Activated CD8-positive, alpha-beta memory T cell treated with anti-CD3 and anti-CD28 coated beads for 36 hours (primary cell): Measurements from ENCODE around the gene TMEM208. TPM values are rescaled to one million over a fixed set of nuclear protein-coding genes. Genes with fewer than 3 reads are reported as not detected.

Experiments
- CTCF ChIA-PET: fragments of 350-600 bp; sonication (Branson Sonifier 250); formaldehyde crosslinking; loops from one replicate; lab custom pipeline; 2021; ENCODE audit warnings: antibody characterized with exemption; lab: Charles Lee
- POLR2A ChIA-PET: fragments of 350-600 bp; sonication (Branson Sonifier 250); formaldehyde crosslinking; loops from one replicate; lab custom pipeline; 2021; ENCODE audit warnings: antibody characterized with exemption; lab: Charles Lee
- total RNA-seq, 2 experiments: library from RNA; stranded (reverse); gene quantifications; one replicate each; pipeline ENCODE4 v1.2.3, GENCODE V29; 2021

Gene TMEM208
- total RNA-seq, 2 experiments from 2014 or later: 61.2 to 61.7 TPM

DNA sequence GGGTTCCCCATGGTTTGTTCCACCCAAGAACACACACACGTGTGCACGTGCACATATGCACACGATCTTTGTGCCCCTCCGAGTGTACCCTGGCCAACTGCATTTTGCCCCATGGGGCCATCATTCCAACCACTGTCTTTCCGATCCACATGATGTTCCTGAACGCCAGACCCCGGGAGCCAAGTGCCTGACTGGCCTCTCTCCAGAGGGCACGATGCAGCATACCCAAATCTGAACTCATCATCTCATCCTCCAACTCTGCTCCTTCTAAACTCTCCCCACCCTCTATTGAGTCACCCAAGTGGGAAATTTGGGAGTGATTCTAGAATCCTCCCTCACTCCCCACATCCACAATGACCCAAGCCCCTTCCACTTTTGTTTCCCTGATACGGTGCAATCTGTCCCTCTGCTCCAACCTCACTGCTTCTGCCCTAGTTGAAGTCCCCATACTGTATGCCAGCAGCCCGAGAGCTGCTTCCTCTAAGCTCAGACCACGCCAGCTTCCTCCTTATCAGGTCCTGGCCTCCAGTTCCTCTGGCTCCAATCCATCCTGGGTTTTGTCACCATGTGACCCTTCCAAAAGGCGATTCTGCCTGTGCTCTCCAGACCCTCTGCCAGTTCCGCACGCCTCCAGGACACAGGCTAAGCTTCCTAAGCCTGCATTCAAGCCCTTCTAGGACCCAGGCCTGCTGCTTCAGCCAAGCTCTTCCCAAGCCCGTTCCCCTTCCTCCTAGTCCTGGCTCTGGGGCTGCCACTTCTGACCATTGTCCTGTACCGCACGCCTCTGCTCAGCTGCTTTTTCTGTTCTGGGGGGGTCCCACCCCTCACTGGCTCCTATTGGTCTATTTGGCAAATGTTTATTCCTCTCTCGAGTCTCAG is 10.1 kb upstream of the TMEM208 start:
- ChIA-PET CTCF (interaction anchor here (1.0 kb wide), 1 partner anchor 80 kb away, joined by 7 read pairs; no protein-coding TSS in a partner anchor), POLR2A (no interaction called here)

DNA sequence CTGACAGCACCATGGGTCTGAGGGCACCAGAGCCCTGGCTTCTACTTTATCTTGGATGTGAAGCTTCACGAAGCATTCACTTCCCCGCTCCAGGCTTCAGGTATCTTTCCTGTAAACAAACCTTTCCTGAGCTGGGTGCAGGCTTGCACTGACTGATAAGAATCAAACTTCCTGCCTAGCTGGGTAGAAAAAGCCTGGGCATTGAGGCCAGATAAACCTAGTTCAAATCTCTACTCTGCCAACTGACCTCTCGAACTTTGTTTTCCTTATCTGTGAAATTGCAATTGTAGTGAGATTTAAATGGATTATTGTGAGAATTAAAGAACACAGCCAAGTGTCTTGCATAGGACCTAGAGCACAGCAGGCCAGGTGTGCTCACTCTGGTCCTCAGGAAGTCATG is 2.9 kb upstream of the TMEM208 start:
- POLR2A ChIA-PET: no interaction called here

GRCh38 chr16:67226295-67226803 is 581 bp upstream of the TMEM208 start:
- CTCF ChIA-PET: interaction anchor here (0.8 to 3.4 kb wide), 5 partner anchors 12 to 52 kb away, joined by 3 to 30 read pairs (median 4); partner anchors contain the start of genes FHOD1 and SLC9A5
- POLR2A ChIA-PET: interaction anchor here (0.8 to 2.3 kb wide), 5 partner anchors 17 to 213 kb away, joined by 3 to 18 read pairs (median 3); partner anchors contain the start of genes FHOD1 and MATCAP1

More for the DNA sequence above, 2.9 kb upstream of the TMEM208 start:
- CTCF ChIA-PET: no interaction called here

DNA sequence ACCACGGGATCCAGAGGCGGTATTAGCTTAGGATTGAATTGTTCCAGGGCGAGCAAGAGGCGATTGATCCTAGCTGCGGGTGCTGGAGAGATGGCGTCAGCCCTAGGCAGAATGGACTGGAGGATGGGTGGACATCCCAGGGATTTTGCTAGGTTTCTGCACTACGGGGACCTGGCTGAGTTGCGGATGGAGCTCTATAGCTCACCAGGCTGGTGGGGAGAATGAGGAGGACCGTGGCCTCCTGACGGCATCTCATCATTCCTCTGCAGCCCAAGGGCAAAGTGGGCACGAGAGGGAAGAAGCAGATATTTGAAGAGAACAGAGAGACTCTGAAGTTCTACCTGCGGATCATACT is 614 bp downstream of the TMEM208 start:
- POLR2A ChIA-PET: interaction anchor here (0.6 to 2.3 kb wide), 5 partner anchors 17 to 663 kb away, joined by 3 to 18 read pairs (median 3); partner anchors contain the start of gene FHOD1
- CTCF ChIA-PET: interaction anchor here (1.6 to 3.4 kb wide), 2 partner anchors 17 to 18 kb away, joined by 4 to 30 read pairs; partner anchors contain the start of genes FHOD1 and SLC9A5

DNA sequence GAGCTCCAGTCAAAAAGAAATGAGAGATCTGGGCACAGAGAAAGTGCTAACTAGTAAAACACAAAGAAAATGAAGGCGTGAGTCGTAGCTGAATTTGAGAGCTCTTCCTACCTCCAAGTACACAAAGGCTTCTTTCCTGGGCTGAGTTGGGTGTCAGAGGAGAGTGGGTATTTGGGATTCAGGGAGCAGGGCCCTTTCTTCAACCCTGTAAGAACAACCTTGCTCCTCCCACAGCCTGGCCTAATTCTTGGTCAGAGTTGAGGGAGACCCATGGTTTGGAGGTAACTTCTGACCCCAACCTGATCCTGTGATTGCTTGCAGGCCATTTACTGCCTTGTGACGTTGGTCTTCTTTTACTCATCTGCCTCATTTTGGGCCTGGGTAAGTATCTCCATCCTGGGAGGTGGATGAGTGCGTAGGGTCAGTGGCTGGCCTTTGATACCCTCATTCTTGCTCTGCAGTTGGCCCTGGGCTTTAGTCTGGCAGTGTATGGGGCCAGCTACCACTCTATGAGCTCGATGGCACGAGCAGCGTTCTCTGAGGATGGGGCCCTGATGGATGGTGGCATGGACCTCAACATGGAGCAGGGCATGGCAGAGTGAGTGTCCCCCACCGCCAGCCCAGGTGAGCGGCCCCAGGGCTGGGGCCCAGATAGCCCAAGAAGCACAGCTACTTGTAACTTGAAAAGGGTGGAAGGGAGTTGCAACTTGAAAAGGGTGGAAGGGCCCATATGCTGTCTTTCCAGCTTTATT is 1.3 kb downstream of the TMEM208 start:
- POLR2A ChIA-PET: interaction anchor here (0.6 to 2.3 kb wide), 6 partner anchors 9 to 663 kb away, joined by 3 to 18 read pairs (median 3); partner anchors contain the start of gene FHOD1
- CTCF ChIA-PET: interaction anchor here (0.6 to 3.4 kb wide), 3 partner anchors 17 to 216 kb away, joined by 3 to 30 read pairs (median 3); partner anchors contain the start of genes FHOD1 and SLC9A5

DNA sequence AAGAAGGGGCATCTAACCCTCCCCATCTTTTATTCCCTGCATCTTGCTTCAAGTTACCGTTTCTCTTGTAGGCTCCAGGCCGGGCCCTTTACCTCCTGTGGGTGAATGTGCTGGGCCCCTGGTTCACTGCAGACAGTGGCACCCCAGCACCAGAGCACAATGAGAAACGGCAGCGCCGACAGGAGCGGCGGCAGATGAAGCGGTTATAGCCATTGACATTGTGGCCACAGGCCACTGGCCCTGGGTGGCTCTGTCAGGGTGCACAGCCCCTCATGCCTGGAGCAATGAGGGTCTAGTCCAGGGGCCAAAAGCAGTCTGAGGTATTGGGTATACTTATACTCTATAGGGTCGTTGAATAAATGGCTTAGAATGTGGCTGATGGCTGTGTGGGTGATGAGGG is 2.0 kb downstream of the TMEM208 start:
- ChIA-PET CTCF (interaction anchor here (0.7 to 3.4 kb wide), 2 partner anchors 16 to 120 kb away, joined by 3 to 30 read pairs; partner anchors contain the start of genes FHOD1 and SLC9A5), POLR2A (interaction anchor here (0.6 to 1.0 kb wide), 3 partner anchors 8 to 104 kb away, joined by 3 read pairs; no protein-coding TSS in a partner anchor)

GRCh38 chr16:67229906-67230808 is 3.2 kb downstream of the TMEM208 start:
- POLR2A ChIA-PET: interaction anchor here (1.0 to 2.7 kb wide), 3 partner anchors 14 to 22 kb away, joined by 3 to 12 read pairs (median 7); no protein-coding TSS in a partner anchor
- CTCF ChIA-PET: no interaction called here

DNA sequence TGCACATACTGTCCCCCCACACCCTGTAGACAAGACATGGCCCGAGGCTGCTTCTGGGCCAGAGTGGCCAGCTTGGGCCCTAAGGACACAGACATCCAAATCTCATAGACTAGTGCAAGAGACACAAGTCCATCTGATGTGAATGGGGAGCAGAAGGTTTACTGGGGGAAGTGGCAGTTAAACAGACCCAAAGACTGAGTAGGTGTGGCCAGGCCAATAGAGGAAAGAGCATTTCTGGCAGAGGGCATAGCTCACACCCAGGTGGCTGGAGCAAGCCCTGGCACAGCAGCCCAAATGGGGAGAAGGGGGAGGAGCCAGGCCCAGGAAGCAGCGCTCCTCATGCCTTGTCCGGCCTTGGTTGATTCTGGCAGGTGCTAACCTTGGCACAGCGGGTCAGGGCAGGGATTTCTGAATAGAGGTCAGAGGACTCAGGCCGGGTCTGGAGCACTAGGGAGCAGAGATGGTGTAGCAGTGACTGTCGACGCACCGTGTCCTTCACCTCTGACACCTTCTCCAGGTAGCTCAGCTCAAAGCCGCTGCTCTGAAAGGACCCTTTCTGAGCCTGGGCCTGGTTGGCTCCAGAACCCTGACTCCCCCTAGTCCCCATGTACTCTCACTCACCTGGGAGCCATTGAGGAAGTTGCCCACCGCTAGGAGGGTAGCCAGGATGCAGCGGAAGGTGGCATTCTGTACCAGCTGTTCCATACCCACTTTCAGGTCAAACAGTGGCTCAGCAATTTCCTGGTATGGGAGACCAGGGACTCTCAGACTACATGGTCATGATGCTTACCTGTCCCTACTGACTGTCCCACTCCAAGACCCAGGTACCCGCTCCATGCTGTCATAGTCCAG is 4.1 kb downstream of the TMEM208 start:
- ChIA-PET POLR2A (interaction anchor here (2.2 to 2.7 kb wide), 2 partner anchors 14 to 22 kb away, joined by 7 to 12 read pairs; no protein-coding TSS in a partner anchor), CTCF (interaction anchor here (1.7 kb wide), 1 partner anchor 16 kb away, joined by 6 read pairs; no protein-coding TSS in a partner anchor)

DNA sequence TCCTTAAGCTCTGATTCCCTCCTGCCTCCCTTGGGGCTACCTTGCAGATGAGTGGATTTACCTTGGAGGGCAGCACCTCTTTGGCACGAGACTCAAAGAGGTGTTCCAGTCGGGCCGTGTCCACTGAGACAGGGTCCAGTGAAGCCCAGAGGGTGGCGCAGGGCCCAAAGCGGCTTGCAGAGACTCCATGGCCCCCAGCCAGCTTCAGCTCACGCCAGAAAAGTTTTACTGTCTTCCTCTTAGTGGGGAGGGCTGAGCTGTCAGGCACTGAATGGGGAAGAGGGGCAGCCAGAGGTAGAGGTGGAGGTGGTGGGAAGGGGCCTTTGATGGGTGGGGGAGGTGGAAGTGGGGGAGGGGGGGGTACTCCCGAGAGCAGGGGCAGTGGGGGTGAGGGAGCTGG is 6.7 kb downstream of the TMEM208 start:
- ChIA-PET CTCF (no interaction called here), POLR2A (interaction anchor here (1.2 kb wide), 1 partner anchor 11 kb away, joined by 3 read pairs; no protein-coding TSS in a partner anchor)

DNA sequence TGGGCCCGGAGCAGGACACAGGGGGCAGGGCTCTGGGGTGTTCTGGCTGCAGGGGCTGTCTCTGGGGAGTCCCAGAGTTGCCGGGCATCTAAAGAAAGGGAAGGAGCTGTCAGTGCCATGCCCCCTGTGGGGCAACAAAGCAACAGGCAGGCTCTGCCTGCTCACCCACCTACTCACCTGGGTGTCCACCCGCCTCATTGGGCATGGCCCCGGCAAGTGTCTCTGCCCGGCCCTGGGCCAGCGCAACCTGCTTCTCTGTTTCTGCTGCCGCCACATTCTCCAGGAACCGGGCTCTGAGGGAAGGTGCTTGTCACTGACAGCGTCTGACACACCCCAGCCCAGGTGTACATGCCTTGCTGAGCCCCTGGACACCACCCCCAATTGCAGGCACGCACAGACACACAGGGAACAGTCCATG is 7.3 kb downstream of the TMEM208 start:
- POLR2A ChIA-PET: interaction anchor here (1.2 kb wide), 1 partner anchor 10 kb away, joined by 3 read pairs; no protein-coding TSS in a partner anchor
- CTCF ChIA-PET: no interaction called here

DNA sequence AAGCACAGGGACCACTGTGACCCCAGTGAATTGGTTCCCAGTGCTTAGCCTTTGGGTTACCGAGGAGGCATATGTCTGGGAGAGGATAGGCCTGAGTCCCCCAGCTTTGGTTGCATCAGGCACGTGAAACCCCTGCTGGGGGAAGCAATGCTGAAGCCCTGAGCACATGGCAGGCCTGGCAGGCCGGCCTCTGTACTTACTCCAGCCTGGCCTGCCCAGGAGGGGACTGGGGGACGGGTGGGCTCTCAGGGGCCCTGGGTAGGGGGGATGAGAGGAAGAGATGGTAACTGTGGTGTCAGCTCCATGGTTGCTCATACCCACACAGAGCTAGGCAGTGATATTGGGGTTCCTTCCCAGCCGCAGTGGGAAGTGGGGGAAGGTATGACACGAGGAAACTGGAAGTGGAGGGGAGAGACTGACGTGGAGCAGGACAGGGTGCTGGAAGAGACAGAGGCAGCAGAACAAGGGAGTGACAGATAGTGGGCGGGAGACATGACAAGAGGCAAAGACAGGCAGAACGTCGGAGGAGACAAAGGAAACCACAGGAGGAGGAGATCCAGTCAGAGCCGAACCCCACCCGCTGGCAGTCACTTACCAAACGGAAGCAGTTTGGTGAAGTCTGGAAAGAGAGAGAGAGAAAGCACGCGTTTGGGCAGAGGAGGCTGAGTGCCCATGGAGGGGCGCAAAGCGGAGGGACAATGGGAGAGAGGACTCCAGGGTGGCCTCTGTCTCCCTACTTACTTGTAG is 9.1 kb downstream of the TMEM208 start:
- ChIA-PET CTCF (no interaction called here), POLR2A (interaction anchor here (1.0 to 2.1 kb wide), 2 partner anchors 9 to 13 kb away, joined by 3 to 6 read pairs; no protein-coding TSS in a partner anchor)

- ChIA-PET POLR2A (interaction anchor here (1.0 to 2.1 kb wide), 3 partner anchors 8 to 13 kb away, joined by 3 to 6 read pairs (median 3); no protein-coding TSS in a partner anchor), CTCF (interaction anchor here (1.1 kb wide), 1 partner anchor 9 kb away, joined by 6 read pairs; no protein-coding TSS in a partner anchor)
These were observed 9.8 kb downstream of the TMEM208 start for GRCh38 chr16:67236563-67237395.

- POLR2A ChIA-PET: interaction anchor here (1.2 kb wide), 1 partner anchor 9 kb away, joined by 3 read pairs; no protein-coding TSS in a partner anchor
- CTCF ChIA-PET: interaction anchor here (1.1 to 1.6 kb wide), 3 partner anchors 8 to 53 kb away, joined by 3 to 6 read pairs (median 6); partner anchors contain the start of gene TMEM208
These were observed 10.7 kb downstream of the TMEM208 start for GRCh38 chr16:67237396-67238277.

GRCh38 chr16:67238278-67238575 is 11.3 kb downstream of the TMEM208 start:
- POLR2A ChIA-PET: interaction anchor here (0.6 kb wide), 1 partner anchor 20 kb away, joined by 3 read pairs; no protein-coding TSS in a partner anchor

More at GRCh38 chr16:67238278-67238575, 11.3 kb downstream of the TMEM208 start:
- CTCF ChIA-PET: interaction anchor here (1.2 to 1.6 kb wide), 2 partner anchors 12 to 53 kb away, joined by 3 to 6 read pairs; partner anchors contain the start of gene TMEM208
